ENCODE results near the gene LCORL.

LCORL gene

DNA sequence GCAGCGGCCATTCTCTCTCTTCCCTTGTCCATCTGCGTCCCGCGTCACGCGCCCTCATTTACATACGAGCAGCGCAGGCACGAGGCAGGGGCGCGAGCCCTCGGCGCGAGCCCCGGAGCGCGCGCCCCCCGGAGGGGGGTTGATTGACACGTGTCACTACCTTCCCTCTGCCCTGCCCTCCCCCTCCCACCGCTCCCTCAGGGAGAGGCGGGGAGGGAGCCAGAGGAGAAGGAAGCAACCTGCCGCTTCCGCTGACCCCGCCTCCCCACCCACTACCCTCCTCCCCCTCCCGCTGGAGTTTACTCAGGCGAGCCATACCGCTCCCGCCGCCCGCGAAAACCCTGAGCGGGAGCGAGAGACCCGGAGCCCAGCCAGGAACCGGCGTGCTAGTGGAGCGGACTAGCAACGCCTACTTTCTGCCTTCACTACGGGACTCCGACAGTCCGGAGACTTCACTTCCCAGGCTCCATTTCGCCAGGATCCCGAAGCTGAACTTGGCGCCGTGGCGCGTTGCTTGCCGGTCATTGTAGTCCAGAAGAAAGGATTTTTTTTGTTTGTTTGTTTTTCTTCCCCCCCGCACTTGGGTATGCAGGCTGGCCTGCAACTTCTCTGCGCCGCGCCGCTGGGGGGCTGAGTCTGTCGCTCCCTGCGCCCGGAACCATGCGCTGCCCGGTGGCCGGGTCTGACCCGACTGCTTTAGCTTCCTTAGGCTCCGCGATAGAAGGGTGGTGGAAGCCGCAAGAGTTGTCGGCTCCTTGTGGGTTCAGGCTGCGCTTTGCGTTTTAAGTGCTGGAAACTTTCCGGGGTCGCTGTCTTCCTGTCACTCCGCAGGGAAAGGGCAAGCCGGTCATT, at the start of gene LCORL:
Gene LCORL (minus strand): TSS at position 36 of the 852 bp plus-strand sequence. CDS start 4 bp downstream, at position 32.
- peak within 1 kb of the TSS; percentile 94 for H3K27ac ChIP-seq
- no peak for TF ChIP-seq ZFX (IDR thresholded peaks at IDR 0.05; ENCODE audit: borderline replicate concordance)
- TF ChIP-seq CTCF (IDR thresholded peaks at IDR 0.05): peak; percentile 34

- TF ChIP-seq CTCF (IDR thresholded peaks at IDR 0.05) (no peak), ZFX (IDR thresholded peaks at IDR 0.05; ENCODE audit: borderline replicate concordance) (no peak)
- H3K27ac ChIP-seq: no peak overlapping the region
These were observed 48.3 kb upstream of the LCORL start for GRCh38 chr4:18069810-18070209.

GRCh38 chr4:18067031-18067430, 45.5 kb upstream of the LCORL start:
- H3K27ac ChIP-seq: no peak overlapping the region
- TF ChIP-seq ZFX (IDR thresholded peaks at IDR 0.05; ENCODE audit: borderline replicate concordance) (no peak), CTCF (IDR thresholded peaks at IDR 0.05) (no peak)

DNA sequence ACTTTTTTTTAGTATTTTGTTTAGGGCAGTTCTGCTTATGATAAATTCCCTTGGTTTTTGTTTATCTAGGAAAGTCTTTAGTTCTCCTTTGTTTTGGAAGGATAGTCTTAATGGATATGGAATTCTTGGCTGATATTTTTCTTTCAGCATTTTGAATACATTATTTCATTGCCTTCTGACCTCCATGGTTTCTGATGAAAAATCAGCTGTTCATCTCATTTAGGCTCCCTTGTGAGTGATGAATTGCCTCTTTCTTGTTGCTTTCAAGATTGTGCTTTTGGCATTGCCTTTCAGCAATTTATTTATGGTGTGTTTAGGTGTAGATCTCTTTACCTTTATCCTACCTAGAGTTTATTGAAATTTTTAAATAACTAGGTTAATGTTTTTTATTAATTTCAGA, 41.5 kb upstream of the LCORL start:
- H3K27ac ChIP-seq: no peak overlapping the region
- no peak for TF ChIP-seq ZFX (IDR thresholded peaks at IDR 0.05; ENCODE audit: borderline replicate concordance)
- no peak for TF ChIP-seq CTCF (IDR thresholded peaks at IDR 0.05)

DNA sequence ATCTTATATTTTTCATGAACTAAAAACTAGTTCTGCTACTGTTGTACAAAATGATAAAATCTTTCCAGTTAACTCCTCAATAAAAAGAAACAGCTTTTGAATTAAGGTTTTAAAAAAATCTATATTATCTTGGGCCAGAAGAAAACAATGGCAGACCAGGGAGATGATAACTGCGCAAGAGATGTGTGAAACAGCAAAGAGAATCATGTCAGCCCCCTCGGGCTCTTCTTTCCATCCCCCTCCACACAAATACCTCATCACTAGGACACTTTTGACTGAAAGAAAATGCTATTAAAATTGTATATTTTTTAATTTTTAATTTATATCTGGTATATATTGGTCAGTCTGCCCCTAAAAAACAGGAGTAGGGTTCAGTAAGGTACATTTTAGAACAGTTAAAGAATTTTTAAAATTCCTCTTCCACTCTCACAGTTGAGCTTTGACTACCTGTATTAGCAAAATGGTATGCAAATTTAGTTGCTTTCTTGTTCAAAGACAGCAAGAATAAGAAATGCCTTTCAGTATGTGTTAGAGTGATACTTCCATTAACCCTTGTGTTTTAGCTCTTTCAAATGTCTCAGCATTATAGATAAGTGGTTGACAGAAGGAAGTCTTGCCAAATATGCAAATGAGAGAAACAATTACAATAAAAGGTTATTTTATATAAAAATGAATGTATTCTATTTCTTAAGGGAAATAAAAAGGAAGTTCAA, 36.4 kb upstream of the LCORL start:
- no peak overlapping the region for H3K27ac ChIP-seq
- TF ChIP-seq ZFX (IDR thresholded peaks at IDR 0.05; ENCODE audit: borderline replicate concordance) (no peak), CTCF (IDR thresholded peaks at IDR 0.05) (no peak)

DNA sequence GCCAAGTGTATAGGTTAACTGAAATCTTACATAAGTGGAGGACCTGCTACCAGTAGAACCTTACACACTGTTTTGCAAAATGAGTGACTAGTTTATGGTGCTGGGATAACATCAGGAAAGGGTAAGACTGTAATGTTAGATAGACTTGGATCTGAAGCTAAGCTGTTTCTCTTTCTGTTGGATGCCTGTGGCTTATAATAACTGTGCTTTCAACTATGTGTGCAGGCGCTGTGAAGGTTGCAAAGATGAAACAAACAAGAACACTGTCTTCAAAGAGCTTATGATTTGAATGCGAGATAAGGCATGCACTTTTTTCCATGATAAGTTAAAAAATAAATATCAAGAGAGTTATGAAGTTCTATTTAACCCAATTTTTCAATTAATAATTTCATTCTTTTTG, 34.5 kb upstream of the LCORL start:
- TF ChIP-seq CTCF (IDR thresholded peaks at IDR 0.05) (no peak), ZFX (IDR thresholded peaks at IDR 0.05; ENCODE audit: borderline replicate concordance) (no peak)
- no peak overlapping the region for H3K27ac ChIP-seq

- no peak overlapping the region for H3K27ac ChIP-seq
- no peak for TF ChIP-seq CTCF (IDR thresholded peaks at IDR 0.05)
These were observed 30.6 kb upstream of the LCORL start for GRCh38 chr4:18052158-18052557.

Data from 22Rv1 (cell line).